Liver (tissue), 3 donors: ENCODE data around the gene CNPY4.

Source experiments
- CTCF ChIP-seq: fragments of 150-350 bp; IDR thresholded peaks from 2 replicates; pipeline ENCODE4 v1.5.1; 2017; ENCODE audit warnings: improper control_type of control experiment, low read depth, low read length; ENCODE audit not compliant: missing input control
- GABPA ChIP-seq, 2 donors: IDR thresholded peaks in 1 of 2; conservative IDR thresholded peaks in 1 of 2; 2 replicates each; pipeline ENCODE4 v1.6.1; 2016; ENCODE audit warnings: antibody characterized with exemption in 2 of 2, mild to moderate bottlenecking in 1 of 2, moderate library complexity in 1 of 2
- RXRA ChIP-seq, 2 donors: IDR thresholded peaks; 2 replicates each; pipeline ENCODE4 v1.6.1; 2017 to 2018; ENCODE audit warnings: antibody characterized with exemption in 2 of 2, mild to moderate bottlenecking in 1 of 2
- donor health status: healthy.
- donor health status: healthy.

- no peak for TF ChIP-seq GABPA (IDR thresholded peaks at IDR 0.05 in 1 of 2, conservative IDR thresholded peaks at IDR 0.05 in 1 of 2)
- TF ChIP-seq CTCF: no peak
- no peak for TF ChIP-seq RXRA (IDR thresholded peaks at IDR 0.05)
These were observed 43.6 kb downstream of the CNPY4 start for GRCh38 chr7:100163006-100163531.
